ENCODE data around the gene FASN.
"Not testable (repeated sequence)": the region's sequence is repeated elsewhere in the genome, so short reads cannot be mapped to it uniquely, and the experiment has no call there.

Gene FASN

DNA sequence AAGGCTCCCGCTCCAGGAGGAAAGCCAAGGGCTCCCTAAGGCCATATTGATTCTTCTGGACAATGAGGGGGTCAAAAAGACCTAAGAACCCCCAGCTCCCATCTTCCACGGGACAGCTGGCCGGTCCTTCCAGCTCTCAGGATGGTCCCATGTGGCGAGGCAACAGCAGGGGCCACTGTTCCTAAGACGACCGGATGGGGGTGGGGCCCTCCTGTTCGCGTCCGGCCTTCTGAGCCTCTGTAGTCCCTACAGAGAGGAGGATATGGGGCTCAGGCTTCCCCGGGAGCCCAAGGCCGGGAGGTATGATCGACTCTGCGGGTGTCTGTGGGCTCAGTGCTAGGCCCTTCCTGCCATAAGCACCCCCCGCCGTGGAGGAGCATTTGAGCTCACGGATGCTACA, 54.5 kb downstream of the FASN start:
- no peak for DNase-seq (ENCODE audit: low read depth in 2 of 2)

DNA sequence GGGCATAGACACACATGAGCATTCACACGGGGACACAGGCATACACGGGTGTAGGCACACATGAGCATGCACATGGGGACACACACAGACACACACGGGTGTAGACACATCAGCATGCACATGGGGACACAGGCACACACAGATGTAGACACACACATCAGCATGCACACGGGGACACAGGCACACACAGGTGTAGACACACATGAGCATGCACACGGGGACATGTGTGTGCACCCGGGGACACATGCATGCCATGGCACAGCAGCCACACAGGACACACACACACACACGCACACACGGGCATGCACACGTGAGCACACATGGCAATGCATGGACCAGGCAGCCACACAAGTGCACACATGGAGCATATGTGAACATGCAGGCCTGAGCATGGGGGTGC, 55.4 kb downstream of the FASN start:
- DNase-seq (ENCODE audit: low read depth in 2 of 2), result no peak

DNA sequence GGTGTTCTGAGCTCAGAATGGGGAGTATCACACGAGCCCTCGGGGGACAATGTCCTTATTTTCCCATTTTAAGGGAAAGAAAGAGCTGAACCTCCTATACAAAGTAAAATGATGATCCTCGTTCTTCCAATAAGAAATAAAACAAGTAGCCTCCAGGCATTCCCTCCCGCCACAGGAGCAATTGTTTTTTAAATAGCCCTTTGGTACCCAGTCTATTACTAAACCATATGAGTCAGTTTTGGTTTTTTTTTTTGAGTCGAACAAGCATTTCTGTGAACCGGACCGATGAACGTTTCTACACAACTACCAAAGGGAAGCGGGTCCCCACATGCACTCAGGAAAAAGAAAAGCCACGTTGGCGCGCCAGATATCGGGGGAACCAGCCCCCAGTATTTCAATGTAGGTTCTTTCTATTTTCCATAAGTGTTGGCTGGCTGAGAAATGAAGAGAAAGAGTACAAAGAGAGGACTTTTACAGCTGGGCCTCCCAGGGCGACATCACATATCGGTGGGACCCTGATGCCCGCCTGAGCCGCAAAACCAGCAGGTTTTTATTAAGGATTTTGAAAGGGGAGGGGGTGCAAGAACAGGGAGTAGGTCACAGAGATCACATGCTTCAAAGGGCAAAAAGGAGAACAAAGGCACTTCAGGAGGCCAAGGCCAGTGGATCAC, 56.8 kb downstream of the FASN start:
- no peak for DNase-seq (ENCODE audit: low read depth in 2 of 2)

DNA sequence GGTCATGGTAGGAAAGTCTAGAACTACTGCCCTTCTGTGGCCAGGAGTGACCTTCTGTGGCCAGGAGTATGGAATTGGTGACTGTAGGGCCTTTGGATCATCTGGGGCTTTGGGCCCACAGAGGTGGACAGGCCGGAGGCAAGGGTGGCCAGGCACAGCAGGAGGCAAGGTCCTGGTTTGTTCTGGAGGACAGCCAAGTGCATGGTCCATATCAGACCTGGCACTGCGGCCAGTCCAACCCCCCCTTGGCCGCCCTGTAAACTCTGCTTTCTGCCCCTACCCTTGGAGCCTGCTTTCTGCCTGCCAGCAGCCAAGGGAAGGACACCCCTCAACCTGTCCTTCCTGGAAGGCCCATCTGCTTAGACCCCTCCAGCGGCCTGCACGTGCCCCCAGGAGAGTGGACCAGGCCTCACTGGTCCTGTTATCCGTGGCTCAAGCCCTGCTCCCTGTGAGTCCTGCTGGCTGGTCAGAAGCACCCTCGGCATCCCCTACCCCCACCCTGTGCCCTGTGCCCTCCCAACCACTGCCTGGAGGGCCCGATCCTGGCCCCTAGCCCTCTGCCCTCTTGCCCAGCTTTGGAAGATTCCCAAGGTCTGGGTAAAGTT, 58.2 kb downstream of the FASN start:
- DNase-seq (ENCODE audit: low read depth in 2 of 2), result no peak

DNA sequence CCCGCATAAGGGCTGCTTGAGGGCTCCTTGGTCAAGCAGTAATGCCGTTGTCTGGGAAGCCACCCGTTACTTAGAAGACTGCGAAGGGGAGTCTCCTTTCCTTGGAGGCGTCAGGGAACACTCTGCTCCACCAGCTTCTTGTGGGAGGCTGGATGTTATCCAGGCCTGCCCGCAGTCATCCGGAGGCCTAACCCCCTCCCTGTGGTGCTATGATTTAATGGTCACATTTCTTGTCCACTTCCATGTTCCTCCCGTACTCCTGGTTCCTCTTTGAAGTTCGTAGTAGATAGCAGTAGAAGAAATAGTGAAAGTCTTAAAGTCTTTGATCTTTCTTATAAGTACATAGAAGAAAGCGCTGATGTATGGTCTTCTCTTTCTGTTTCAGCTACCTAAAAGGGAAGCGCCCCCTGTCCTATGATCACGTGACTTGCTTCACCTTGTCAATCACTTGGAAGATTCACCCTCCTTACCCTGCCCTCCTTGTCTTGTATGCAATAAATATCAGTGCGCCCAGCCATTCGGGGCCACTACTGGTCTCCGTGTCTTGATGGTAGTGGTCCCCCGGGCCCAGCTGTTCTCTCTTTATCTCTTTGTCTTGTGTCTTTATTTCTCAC, 59.1 kb downstream of the FASN start:
- DNase-seq (ENCODE audit: low read depth in 2 of 2), result not testable (repeated sequence)

DNA sequence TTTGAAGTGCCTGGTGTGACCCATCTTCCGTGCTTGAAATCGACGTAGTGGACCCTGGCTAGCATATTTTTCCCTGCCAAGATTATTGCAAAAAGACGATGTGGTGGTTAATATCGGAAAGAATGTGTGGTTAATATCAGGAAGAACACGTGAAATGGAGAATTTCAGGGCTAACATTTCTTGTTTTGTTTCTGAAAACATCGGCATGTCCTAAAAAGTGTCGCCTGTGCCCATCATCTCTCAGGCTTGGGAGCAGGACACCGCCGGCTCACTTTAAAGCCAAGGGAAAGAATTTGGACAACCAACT, 60.2 kb downstream of the FASN start:
- no peak for DNase-seq (ENCODE audit: low read depth in 2 of 2)

DNA sequence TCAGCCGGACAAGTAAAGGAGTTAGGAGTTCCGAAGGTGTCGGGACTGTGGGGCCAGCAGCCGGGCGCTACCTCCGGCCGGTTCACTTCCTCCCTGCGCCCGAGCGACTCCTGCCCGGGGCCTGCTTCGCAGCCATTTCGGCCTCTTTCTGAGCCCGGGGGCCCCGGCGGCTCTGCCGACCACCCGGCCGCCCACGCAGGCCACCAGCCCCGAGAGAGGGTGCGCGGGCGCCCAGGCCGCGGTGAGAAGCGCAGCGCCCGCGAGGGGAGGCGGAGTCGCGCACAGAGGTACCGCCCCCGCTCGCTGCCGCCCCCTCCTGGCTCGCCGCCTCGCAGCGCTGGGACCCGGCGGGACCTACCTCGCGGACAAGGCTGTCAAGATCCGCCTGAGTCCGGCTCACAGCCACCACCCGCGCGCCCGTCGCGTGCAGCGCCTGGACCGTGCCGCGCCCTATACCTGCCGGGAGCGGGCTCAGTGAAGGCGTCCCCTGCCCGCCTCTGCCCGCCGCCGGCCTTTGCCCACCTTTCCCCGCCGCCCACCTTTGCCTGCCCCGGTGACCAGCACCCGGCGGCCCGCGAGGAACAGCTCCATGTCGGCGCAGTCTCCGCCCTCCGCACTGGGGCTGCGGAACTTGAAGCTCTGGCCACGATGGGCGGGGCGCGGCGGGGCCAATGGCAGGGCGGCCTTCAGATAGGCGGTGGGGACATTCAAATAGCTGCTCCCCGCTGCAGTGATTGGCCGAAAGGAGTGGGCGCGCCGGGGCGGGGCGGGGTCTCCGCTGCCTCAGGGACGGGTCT, 60.7 kb downstream of the FASN start, which contains the start of gene DCXR:
DCXR (minus strand) TSS at position 606 of the 797 bp plus-strand sequence; CDS start at position 591, 15 bp downstream.
- peak; percentile 84 to 86 for DNase-seq (ENCODE audit: low read depth in 2 of 2)

DNA sequence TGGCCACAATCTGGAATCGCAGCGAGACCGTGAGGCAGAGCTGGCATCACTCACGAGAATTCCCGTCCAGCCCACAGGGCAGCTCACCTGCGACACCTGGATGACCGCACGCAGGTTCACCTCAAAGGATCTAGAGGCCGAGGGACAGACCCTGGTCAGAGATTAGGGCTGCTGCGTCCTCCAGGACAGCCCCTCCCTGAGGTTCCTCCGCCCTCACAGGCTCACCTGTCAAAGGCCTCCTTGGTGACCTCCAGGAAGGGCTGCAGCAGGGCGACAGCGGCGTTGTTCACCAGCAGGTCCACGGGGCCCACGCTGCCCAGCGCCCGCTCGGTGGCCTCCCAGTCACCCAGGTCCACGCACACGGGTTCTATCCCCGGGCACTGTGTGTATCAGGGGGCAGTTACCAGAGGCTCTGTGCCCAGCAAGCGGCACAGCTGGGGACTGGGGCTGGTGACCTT, 61.4 kb downstream of the FASN start:
- no peak for DNase-seq (ENCODE audit: low read depth in 2 of 2)

DNA sequence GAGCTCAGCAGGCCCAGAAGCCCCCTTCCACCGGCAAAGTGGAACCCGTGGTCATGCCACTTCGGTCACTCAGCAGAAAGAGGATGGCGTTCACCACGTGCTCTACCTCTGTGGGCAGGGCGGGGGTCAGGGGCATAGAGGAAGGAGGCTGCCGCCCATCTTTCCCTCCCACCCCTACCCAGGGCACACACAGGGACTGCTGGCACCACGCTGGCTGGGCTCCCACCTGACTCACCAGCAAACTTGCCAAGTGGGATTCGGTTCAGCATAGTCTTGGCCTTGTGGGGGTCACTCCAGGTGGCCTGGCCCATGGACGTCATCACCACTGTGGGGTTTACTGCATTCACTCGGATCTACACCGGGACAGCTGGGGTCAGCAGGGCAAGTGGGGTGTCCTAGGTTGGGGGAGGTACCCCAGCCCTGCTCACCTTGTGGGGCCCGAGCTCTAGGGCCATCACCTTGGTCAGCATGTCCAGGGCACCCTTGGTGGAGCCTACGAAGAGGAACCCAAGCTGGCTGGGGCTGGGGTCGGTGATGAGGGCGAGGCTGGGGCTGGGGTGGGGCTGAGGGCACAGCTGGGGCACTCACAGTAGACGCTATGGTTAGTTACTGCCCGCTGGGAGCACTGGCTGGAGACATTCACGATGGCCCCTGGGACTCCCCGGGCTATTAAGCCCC, 61.9 kb downstream of the FASN start:
- DNase-seq (ENCODE audit: low read depth in 2 of 2), result no peak

DNA sequence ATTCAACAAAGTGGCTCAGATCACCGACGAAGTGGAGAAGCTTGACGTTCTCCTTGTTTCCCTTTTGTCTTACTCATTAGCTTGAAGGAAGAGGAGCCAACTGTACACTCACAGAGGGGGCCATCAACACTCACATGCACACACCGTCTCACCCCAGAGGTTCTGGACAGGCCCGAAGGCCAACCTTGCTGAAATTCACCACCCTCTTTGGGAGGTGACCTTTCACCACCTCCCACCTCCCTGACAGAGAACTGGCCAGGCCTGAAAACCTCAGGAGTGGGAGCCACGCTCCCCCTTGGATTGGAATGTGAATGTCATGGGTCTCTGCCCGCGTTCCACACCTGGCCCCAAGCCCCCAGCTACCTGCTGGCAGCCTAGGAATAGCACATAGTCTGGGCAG, 62.5 kb downstream of the FASN start:
- DNase-seq (ENCODE audit: low read depth in 2 of 2), result no peak

DNA sequence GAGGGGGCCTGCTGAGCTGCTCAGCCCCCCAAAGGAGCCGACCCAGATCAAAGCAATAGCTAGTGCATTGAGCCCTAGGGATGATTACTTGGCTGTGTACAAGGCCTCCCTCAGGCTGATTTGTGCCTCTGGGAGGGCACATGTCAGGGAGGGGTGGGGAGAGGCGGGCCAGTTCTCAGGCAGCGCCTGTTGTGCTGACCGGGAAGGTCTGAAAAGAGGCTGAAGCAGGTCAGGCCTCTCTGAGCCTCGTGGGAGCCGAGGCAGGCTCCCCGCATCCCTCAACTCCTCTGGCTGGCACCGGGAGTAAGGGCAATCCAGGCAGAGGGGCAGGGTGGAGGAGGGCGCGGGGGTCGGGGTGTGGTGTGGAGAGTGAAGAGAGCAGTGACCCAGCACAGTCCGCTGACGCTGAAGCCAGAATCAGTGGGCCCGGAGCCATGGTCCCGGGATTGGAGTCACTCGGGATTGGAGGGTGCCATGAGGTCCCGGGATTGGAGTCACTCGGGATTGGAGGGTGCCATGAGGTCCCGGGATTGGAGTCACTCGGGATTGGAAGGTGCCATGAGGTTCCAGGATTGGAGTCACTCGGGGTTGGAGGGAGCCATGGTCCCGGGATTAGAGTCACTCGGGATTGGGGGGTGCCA, 63.5 kb downstream of the FASN start:
- DNase-seq (ENCODE audit: low read depth in 2 of 2), result no peak

DNA sequence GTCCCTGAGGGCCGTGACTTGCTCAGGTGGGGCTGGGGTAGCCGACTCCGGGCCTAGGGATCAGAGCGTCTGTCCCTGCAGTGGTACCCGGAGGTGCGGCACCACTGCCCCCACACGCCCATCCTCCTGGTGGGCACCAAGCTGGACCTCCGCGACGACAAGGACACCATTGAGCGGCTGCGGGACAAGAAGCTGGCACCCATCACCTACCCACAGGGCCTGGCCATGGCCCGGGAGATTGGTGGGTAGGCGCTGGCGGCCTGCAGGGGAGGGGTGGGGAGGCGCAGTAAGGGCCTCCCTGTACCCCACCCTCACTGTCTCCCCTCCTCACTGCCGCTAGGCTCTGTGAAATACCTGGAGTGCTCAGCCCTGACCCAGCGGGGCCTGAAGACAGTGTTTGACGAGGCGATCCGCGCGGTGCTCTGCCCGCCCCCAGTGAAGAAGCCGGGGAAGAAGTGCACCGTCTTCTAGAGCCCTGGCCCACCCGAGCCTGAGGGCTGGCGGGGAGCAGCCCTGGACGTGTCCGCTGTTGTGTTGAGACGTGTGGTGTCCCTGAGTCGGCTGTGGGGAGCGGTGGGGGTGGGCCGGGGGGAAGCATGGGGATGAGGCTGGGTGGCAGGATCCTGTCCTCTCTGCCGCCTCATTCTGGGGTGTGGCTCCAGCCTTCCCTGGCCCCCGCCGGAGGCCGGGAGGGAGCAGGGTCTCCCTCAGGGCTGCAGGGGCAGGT, 64.5 kb downstream of the FASN start:
- DNase-seq (ENCODE audit: low read depth in 2 of 2), result no peak

DNA sequence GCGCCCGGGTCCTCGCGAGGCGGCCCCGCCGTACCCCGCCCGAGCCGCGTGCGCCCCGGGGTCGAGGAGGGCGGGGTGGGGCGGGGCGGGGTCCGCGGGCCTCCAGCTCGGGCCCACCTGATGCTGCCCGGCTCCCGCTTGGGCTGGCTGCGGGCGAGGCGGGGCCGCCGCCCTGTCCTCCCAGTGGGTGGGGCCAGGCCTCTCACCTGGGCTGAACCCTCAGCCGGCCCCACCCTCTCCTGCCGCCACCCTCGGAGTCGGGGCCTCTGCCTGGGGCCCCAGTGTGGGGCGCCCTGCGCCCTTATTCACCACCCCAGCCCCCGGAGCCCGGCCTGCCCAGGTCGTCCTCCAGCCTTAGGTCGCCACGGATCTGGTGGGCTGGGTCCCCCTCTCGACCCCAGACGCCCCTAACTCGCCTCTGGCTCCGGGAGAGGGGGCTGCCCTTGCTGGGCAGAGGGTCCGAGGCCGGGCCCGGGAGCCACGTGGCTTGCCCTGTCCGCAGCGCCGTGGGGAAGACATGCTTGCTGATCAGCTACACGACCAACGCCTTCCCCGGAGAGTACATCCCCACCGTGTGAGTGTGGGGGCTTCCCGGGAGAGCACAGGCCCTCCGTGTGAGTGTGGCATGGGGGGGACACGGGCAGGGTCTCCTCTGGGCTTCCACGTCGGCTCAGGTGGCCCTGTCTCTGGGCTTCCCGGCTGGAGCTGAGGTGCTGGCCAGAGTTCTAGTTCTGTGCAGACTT, 66.0 kb downstream of the FASN start:
- DNase-seq (ENCODE audit: low read depth in 2 of 2), result no peak

DNA sequence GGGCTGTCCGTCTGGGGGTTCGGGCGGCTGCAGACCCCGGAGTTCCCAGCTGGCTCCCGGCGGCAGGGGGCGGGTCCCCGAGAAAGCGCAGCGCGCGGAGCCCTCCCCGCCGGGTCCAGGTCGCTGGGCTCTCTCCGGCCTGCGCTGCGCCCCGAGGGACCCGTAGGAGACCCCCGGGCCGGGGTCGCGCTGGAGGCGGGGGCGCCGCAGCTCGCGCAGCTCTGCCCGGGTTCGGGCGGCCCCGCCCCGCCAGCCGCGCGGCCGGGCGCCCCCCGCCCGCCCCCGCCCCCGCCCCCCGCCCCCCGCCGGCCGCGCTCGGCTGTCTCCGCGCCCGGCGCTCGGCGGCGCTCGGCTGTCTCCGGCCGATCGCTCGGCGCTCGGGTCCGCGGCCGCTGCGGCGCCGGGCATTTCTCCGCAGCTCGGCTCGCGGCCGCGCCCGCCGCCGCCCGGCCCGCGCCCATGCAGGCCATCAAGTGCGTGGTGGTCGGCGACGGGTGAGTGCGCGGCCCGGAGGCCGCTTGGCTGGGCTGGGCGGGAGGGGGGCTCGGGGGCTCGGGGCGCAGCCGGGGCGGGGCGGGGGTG, 66.6 kb downstream of the FASN start, which contains the start of gene RAC3:
RAC3 (plus strand) TSS at position 376 of the 582 bp plus-strand sequence; CDS start at position 460, 84 bp downstream.
- DNase-seq (ENCODE audit: low read depth in 2 of 2), result no peak

DNA sequence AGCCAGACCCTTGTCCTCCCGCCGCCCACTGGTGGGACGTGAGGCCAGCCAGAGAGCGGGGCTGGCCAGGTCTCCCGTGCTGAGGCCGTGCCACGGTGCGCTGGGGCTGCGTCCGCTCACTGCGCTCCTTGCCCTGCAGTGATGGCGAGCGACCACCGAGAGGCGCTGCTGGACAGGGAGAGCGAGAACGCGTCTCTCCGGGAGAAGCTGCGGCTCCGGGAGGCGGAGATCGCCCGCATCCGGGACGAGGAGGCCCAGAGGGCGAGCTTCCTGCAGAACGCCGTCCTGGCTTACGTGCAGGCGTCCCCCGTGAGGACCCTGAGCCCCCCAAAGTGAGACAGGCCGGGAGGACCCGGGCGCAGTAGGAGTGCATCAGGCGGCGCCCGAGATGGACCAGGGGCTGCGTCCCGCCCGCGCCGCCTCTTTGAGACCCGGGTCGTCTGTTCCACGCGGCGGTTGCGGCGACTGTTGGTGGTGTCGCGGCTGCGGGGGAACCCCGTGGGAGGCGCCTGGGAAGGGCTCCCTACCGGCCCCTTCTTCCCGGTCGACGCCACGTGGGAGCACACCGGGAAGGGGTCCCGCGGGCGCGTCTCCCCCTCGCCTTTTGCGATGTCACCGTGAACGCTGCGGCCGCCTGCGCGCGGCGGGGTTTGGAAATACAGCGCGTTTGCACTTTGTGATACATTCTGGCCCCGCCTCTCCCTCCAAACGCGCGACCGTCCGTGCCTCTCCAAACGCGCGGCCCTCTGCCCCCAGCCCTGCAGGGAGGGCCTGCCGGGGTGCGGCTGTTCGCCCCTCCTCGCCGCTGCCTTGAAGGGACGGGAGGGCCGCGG, 67.3 kb downstream of the FASN start:
- peak; percentile 56 to 62 for DNase-seq (ENCODE audit: low read depth in 2 of 2)

DNA sequence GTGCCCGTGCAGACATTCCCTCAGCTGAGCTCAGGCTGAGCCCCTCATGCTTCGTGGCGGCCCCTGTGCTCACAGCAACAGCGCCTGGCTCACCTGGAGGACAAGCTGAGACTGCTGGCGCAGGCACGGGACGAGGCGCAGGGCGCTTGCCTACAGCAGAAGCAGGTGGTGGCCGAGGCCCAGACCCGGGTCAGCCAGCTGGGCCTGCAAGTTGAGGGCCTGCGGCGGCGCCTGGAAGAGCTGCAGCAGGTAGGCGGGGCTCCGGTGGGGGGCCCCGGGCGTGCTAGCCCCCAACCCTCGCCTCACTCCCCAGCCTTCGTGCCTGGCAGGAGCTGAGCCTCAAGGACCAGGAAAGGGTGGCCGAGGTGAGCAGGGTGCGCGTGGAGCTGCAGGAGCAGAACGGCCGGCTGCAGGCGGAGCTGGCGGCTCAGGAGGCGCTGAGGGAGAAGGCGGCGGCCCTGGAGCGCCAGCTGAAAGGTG, 68.0 kb downstream of the FASN start:
- no peak for DNase-seq (ENCODE audit: low read depth in 2 of 2)

DNA sequence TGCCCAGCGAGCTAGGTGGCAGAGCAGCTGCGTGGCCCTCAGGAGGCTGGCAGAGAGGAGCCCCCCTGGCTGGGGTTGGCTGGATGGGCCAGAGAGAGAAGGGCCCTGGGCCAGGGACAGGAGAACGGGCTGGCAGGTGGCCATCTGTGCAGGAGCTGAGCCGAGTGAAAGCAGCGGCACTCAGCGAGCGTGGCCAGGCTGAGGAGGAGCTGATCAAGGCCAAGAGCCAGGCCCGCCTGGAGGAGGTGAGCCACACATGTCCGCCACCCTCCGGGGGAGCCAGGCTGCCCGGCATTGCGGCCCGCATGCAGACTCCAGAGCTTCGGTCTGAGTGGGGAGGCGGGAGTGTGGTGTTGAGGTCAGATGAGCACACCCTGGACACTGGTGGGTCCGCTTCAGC, 68.6 kb downstream of the FASN start:
- no peak for DNase-seq (ENCODE audit: low read depth in 2 of 2)

DNA sequence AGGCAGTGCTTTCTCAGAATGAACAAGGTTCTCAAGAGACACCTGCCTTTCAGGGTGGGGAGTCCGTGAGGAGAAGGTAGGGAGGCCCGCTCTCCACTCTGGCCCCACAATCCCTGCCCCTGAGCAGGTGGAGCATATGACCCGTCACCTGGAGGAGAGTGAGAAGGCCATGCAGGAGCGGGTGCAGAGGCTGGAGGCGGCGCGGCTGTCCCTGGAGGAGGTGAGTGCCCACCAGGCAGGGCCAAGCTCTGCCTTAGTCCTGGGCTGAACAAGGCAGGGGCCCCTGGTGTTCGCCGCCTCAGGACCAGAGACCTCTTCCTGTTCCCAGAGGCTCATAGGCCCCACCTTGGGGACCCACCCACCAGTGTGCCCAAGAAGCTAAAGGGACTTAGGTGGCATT, 69.1 kb downstream of the FASN start:
- DNase-seq (ENCODE audit: low read depth in 2 of 2), result no peak

Measured in activated CD8-positive, alpha-beta memory T cell treated with anti-CD3 and anti-CD28 coated beads for 4 hours (primary cell).